Hippocampal formation (tissue), 2 donors: Measurements from ENCODE around the gene USH1C.
A peak's percentile ranks its signal among the peaks of the same experiment; 100 is the strongest.

Experiments
- DNase-seq, 2 donors: peaks; one replicate each; lab custom pipeline; 2025; lab: John Stamatoyannopoulos, UW

The USH1C gene

DNA sequence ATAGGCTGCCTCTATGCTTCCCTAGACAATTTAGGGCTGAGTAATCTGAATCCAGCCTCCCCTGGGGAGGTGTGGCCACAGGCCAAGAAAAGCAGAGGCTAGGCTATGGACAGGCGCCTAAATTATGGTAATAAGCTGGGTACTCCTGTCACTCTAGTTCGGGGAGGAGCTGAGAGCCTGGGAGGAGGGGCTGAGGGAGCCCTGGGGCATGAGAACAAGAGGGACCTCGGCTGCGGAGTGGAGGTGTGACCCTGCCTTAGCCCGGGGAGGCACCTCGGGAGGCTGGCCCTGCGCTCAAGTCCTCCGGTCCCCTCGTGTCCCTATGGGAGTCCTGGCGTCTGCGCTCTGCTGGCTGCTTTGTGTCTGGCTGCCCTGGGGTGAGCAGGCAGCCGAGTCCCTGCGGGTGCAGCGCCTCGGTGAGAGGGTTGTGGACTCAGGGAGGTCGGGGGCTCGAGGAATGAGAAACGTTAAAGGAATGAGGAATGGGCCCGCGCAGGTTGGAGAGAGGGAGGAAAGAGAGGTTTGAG is 2.9 kb upstream of the USH1C start, which contains the start of gene OTOG:
TSS of gene OTOG (plus strand) at position 209 of the 527 bp plus-strand sequence. CDS start at position 323, 114 bp downstream.
- no peak for DNase-seq

DNA sequence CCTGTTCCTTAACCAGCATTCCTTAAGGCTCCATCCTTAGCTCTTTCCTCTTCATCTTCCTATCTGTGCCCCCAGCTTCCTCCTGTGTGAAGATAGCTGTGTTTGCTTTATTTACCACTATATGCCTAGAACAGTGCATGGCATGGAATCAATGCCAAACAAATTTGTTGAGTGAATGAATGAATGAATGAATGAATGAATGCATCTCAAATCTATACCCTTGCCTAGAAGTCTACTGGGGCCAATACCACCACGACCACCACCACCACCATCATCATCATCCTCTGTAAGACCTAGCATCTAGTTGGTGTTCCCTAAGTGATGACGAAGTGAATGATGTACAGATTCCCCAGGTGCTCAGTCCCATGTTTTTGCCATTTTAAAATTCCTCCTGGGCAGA is 2.0 kb upstream of the USH1C start:
- no peak for DNase-seq

DNA sequence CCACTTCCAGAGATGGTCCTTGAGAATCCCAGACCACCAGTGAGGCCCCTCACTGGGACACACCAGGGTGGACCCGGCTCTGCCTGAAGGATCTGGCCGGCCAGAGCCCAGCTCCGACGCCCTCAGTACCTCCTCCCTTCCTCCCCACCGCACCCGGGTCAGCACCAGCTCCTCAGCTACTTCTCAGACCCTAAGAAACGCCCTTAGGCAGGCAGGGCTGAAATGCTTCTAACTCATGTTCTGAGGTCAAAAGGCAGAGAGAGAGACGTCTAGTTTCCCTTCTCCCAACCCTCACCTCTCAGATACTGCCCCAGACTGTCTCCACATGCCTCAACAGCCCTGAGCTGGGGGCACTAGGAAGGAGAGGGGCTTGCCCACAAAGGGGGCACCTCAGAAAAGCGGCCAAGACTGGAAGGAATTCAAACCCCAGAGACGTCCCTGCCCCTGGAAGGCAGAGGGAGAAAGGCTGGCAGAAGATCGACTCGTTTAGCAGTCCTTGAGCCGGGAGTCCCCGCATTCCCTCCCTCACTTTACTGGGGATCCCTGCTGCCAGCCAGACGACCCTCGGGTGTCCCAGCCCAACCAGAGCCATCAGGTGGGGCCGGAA is 539 bp downstream of the USH1C start:
- DNase-seq = no peak

DNA sequence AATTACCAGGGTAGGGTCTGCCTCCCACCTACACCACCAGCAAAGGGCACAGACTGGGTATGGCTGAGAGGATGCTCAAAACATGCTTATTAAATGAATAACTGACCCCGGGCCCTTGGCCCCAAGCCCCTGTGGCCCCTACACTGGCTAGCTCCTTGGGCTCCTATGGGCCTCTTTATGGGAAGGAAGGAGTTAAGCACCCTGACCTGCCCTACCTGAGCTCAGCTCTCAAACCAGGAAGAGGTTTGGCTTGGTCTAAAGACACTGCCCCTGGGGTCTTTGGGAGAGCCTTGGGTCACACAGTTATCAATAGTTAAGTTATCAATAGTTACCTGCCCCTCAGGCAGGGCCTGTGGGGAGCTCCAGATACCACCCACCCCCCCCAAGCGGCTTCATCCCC is 1.2 kb downstream of the USH1C start:
- no peak for DNase-seq

DNA sequence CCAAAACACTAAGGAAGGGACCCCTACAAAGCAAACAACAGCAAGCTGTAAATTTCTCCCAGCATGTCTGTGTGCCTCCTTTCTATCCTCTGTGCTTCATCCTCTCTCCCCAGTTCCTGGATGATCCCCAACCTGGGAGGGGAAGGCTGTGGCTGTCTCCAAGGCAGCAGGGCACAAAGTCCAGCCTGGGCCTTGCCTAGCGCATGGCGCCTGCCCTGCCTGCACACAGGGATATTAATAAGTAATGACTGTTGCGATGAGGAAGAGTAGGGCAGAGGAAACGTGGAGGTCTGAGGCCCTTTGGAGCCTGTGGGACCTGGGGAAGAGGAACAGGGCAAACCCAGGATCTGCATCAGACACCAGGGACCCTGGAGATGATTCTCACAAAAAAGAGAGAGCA is 2.0 kb downstream of the USH1C start:
- no peak for DNase-seq

DNA sequence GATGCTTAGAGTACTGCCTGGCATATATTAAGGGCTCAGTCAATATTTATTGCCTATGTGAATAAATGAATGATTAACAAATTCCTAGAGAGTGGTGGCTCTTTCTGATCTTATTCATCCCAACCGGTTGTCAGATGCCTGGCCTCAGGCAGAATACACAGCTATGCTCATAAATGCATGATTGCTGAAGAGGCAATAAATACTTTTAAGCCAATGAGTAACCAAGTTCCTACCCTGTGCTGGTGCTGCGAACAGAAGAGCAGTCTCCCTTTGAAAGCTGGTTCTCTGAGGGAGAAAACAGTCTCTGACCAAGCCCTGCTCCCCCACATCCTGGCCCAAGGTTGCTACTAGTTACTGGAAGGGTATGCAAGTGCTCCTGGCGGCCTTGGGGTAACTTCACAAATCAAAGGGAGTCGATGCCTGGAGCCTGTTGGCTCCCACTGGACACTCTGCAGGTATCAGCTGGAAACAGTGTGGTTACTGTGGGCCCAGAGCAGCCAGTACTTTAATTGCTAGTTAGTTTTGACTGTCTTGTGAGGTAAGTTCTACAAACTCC is 2.8 kb downstream of the USH1C start:
- DNase-seq = no peak

DNA sequence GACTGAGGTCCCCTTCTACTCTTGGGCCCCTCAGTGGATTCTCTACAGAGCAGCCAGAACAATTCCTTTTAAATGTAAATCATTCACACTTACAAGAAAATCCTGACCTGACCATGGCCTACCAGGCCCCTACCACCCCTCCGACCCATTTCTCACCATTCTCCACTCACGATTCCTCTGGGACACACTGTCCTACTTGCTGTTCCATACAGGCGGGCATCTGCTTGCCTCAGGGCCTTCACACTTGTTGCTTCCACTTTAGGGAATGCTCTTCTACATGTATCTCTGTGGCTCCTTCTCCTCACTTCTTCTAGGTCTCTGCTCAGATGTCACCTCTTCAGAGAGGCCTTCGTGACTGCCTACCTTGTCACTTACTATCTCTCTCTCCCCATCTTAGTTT is 3.4 kb downstream of the USH1C start:
- DNase-seq = no peak

- no peak for DNase-seq
Observed at GRCh38 chr11:17538731-17539130, 5.5 kb downstream of the USH1C start.

DNA sequence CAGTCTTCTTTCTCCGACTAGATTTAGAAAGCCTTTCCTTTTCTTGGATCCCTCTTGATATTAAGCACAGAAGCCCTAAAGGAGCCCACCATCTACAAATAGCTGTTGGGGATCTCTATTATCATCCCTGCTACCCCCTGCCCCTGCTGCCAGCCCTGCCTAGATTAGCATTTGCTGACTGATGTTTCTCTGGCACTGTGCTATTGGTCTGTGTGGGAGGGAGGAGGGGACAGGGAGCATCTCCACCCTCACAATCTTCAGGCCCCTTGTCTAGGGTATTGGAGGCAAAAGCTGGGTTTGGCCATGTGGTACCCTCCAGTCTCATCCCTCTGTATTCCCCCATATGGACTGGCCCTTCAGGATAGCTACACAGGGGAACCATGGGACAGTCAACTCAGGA is 6.2 kb downstream of the USH1C start:
- DNase-seq = no peak

- no peak for DNase-seq
Observed at GRCh38 chr11:17537261-17537660, 7.0 kb downstream of the USH1C start.

DNA sequence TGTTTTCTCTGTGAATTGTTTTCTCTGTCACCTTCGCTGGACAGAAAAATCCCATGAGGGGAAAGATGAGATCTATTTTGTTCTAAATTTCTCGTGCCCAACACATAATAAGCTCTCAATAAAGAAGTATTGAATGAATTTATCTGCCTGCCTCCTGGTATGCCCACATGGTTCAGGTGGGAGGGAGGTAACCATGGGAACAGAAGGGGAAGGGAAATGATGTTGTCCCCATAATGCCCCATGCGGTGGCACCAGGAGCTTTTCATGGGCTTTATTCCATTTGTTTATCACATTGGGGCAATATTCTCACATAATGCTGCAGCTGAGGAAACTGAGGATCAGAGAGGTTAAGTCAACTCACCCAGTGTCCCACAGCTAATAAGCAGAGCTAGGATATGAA is 8.7 kb downstream of the USH1C start:
- no peak for DNase-seq

DNA sequence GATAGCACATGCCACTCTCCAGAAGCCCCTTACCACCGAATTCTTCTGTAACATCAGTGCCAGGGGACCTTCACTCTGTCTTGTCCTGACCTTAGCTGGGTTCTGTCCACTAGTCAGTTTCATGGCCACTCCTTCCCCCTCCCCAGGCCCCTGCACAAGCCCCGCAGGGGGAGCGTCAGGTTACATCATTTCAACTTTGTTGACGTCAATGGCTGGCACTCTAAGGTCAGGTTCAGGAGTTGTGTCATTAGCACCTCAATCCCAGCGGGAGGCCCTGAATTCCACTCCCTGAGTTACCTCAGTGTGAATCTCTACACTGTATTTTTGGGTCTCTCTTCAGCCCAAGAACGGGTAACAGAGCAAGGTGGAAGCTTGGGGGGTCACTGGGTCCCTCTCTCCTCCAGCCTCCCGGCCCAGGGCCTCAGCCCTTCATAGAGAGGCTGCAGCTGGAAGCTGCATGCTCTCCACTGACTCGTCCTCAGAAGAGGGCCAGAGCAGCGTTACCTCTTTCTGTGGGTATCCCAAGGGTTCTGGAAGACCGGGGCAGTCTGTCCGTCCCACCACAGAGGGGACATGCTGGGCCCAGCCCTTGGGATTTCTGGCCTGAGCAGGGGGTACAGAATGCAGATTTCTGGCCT is 10.3 kb downstream of the USH1C start:
- no peak for DNase-seq

- DNase-seq = no peak
Observed at GRCh38 chr11:17533341-17533740, 10.9 kb downstream of the USH1C start.

- no peak for DNase-seq
Observed at GRCh38 chr11:17532784-17533183, 11.4 kb downstream of the USH1C start.

GRCh38 chr11:17531636-17532113 is 12.5 kb downstream of the USH1C start:
- DNase-seq = peak in 1 of 2 donors; percentile 15

GRCh38 chr11:17531071-17531600 is 13.1 kb downstream of the USH1C start:
- no peak for DNase-seq

- DNase-seq = peak; percentile 42 to 44
Observed at GRCh38 chr11:17529844-17530185, 14.4 kb downstream of the USH1C start.

DNA sequence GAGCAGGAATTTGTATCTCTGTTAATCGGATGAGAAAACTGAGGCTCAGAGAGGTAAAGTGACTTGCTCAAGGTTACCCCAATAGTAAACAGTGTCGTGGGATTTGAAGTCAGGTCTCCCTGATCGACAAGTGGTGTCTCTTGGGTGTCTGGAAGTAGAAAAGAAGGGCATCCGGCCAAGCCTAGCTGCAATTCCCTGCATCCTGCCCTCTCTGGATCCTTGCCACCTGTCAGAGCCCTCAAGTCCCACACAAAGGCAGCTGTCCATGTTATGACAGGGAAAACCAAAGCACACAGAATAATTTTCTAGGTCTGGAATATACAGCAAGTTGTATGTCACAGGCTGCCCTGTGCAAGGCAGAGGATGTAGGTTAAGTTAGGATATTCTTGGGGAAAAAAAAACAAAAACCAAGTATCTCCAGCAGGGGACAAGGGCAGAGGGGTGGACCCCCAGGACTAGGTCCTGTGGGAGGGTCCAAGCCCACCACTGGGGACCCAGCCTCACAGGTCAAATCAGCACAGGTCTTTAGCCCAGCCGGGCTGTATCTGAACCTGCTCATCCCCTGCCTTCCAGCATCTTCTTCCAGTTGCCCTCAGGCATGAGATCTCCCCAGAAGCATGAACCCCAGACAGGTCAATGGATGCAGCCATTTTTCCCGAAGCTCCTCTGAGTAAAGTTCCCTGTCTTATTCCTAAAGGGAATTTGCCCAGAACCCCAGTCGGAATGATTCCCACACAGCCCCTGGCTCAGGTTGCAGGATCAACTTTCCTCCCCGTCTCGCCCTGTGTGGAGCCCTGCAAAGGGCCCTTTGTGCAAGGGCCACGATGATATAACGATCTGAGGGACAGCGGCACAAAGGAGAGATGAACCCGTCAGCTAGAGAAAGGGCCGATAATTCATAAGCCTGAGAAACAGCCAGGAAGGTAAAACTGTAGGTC is 15.0 kb downstream of the USH1C start:
- DNase-seq = no peak

GRCh38 chr11:17528181-17528691 is 16.0 kb downstream of the USH1C start:
- DNase-seq = peak; percentile 64 to 70

GRCh38 chr11:17527628-17527995 is 16.6 kb downstream of the USH1C start:
- no peak for DNase-seq

DNA sequence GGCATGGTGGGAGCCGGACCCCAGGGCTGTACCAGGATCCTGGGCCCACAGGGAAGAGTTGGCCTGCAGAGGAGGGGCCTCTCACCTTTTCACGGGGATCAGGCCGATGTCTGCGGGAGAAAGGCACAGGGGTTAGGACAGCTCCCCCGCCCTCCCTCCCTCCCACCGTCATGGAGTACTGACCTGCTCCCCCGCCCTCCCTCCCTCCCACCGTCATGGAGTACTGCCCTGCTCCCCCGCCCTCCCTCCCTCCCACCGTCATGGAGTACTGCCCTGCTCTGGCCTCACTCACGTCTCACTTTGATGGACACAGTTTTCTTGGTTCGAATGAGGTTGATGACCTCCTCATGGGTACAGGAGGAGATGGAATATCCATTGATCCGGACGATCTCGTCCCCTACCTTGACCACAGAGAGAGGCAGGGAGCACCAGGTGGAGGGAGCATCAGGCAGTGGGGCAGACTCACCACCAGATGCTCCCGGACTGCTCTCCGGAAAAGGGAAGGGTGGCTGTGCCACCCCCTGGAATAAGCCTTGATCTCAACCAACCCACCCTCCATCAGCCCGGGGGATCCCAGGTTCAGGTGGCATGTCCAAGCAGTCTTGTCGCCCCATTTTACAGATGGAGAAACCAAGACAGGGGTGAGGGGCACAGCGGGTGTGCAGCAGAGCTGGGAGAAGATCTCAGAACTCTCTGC is 17.1 kb downstream of the USH1C start:
- no peak for DNase-seq
